ENCODE measurements around the gene PLCH1.

- TF ChIP-seq CTCF (IDR thresholded peaks at IDR 0.05) (no peak), POLR2A (IDR thresholded peaks at IDR 0.05) (no peak)
Measured at GRCh38 chr3:155354658-155355057, 390.2 kb downstream of the PLCH1 start.

Measured in right lobe of liver (tissue), 4 donors.